Measurements from ENCODE around the gene SLC22A23.
"Not testable (repeated sequence)": the region's sequence is repeated elsewhere in the genome, so short reads cannot be mapped to it uniquely, and the experiment has no call there.

The SLC22A23 gene

DNA sequence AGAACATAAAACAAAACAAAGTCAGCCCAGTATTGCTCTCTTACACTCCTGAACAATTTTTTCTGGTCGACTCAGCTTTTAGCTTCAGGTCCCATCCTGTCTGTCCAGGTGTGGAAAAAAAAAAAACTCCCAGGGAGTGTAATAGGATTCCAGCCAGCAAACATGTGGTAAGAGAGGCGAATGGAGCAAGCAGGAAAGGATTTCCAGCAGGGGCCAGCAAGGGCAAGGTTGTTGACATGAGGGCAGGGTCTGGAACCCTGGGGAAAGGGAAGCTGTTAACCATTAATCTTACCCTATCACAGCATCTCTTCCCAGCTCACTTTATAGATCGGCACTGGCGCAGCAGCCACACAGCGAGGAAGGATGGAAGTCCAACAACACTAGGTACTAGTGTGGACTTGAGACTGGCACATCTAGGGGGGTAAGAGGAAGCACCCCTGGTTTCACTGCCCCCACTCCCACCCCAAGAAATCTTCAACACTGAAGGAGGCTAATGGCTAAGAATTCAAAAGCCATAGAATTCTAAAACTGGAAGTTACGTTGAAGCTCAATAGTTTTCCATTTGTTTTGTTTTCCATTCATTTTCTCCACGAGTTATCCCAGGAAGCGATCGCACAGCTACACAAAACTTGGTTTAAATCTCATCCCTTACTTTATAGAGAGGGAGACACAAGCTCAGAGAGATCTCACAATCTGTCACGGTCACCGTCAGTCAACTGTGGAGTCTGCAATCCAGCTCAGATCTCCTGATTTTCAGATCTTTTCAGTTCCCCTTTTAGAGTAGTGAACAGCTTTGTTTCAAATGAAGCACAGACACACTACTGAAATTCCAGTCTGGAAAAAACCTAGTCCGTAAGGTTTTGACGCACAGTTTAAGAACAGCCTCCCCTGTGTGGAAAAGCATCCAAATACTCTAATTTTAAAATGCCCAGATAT lies 53.3 kb downstream of the SLC22A23 start:
- no peak for DNase-seq

GRCh38 chr6:3402310-3403237 lies 54.3 kb downstream of the SLC22A23 start:
- DNase-seq = no peak

DNA sequence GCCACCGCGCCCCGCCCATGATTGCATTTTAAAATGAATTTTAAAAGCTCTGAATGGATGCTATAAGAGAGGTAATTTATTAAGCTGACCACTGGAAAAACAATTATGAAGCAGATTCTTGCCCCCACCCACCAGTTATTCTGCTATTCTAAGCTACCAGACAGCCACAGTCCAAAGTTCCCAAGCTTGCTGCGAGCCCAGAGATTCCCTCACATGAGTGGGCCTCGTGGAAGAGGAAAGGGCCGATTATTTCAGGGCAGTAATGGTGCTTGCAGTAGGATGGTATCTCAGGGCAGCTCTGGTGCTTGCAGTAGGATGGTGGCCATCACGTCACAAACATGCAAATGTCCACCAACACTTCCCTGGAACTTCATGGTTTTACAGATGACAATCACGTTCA lies 56.7 kb downstream of the SLC22A23 start:
- no peak for DNase-seq

DNA sequence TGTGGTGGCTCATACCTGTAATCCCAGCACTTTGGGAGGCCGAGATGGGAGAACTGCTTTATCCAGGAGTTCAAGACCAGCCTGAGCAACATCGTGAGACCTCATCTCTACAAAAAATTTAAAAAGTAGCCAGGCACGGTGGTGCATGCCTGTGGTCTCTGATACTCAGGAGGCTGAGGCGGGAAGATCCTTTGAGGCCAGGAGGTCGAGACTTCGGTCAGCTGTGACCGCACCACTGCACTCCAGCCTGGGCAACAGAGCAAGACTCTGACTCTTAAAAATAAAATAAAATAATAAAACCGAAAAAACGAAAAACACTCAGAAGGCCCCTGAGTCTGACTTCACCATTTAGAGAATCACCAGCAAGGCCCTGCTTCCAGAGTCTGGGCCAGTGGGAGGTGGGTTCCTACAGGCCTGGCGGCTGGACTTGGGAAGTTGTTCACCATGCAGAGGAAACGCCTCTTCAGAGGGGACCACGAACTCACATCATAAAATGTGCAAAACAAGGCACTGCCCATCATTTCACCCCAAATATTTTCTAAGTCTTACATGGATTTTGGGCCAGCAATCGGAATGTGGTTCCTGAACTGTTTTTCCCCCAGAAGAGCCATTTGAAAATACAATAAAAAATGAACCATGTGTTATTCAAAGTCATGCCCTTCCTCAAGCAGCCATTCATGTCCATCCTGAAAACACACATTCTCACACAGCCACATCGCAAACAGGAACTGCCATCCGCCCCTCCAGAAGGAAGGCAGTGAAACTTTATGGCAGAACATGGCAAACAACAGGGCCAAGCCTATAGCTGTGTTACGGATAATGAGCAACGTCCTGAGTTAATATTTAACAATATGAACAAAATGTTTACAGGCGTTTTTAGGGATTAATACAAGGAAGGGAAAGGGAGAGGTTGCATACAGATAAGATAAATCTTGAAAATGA lies 57.8 kb downstream of the SLC22A23 start:
- no peak for DNase-seq

DNA sequence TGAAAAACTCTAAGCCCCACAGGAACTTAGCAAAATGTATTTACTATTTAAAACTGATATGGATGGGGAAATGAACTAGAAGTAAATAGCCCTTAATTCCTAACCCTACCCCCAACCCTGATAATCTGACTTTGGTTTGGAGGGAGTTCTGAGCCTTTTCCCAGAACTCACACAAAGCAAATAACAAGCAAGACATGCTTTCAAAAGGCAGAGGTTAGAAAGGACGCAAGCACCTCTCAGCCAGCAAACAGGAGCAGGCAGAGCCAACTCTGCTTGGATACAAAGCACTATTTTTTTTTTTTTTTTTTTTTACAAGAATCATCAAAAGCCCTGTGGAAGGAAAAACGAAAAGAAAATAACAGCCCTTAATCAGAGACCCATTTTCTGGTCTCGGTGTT lies 58.7 kb downstream of the SLC22A23 start:
- no peak for DNase-seq

GRCh38 chr6:3397229-3398164 lies 59.4 kb downstream of the SLC22A23 start:
- no peak for DNase-seq

DNA sequence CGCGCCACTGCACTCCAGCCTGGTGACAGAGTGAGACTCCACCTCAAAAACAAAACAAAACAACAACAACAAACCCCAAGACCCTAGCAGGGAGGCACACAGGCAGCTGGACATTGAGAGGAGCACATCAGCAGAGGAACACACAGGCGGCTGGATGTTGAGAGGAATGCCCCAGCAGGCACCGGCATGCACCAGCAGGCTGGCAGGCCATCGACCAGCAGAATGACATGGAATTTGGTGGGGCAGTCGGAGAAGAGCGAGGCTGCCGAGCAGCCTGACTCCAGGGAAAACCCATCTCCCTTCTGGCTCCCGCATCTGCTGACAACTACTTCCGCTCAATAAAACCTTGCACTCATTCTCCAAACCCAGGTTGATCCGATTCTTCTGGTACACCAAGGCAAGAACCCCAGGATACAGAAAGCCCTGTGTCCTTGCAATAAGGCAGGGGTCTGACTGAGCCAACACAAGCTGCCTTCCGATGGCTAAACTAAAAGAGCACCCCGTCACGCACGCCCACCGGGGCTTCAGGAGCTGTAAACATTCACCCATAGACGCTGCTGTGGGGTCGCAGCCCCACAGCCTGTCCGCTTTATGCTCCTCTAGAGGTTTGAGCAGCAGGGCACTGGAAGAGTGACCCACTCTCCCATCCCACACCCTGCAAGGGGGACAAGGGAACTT lies 60.2 kb downstream of the SLC22A23 start:
- no peak for DNase-seq

DNA sequence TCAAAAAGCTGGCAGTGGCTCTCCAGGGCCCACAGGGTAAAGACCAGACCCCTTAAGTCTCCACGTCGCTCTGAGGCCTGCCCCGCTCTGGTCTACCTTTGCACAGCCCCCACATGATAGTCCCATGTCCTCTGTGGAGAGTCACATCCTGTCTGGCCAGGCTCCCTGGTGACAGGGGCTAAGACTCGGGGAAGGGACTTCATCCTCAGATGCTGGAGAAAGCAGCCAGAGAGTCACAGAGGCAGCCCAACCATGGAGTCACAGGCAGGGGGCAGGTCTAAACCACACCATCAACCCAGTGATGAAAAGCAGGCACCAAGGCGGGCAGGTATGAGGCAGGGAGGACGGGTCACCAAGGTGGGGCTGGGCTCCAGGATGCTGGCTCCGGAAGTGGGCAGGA lies 62.2 kb downstream of the SLC22A23 start:
- no peak for DNase-seq

GRCh38 chr6:3393836-3394202 lies 63.0 kb downstream of the SLC22A23 start:
- DNase-seq = no peak

DNA sequence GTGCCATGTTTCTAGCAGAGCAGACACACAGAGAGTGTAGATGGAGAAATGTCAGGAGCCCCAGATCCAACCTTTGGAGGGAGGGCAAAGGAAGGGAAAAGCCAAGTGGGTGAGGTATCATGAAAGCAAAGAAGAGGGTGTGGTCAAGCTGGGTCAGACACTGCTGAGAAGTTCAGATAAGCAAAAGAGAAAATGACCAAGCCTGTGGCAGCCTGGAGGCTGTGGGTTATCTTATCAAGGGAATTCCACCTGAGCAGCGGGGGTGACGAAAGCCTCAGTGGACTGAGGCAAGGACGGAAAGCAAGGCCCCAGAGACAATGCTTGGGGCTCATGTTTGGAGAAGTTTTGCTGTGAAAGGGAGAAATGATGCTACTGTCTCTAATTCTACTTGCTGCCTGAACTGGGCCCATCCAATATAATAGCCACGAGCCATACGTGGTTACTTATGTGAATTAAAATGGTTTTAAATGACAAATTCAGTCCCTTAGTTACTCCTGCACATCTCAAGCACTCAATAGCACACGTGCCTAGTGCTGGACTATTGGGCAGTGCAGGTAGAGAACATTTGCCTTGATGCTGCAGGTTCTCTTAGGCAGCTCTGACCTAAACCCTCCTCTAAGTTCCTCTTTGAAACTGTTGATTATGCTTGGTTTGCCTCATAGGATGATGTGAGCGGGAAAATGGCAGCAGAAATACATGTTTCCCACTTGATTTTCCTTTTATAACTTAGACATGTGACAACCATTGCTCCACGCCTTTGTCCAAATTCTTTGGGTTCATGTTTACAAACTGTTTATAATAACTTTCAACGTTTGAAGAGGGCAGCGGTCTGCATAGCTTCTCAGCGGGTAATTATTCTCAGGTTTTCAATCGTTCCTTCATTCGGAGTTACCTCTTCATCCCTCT lies 63.7 kb downstream of the SLC22A23 start:
- no peak for DNase-seq

DNA sequence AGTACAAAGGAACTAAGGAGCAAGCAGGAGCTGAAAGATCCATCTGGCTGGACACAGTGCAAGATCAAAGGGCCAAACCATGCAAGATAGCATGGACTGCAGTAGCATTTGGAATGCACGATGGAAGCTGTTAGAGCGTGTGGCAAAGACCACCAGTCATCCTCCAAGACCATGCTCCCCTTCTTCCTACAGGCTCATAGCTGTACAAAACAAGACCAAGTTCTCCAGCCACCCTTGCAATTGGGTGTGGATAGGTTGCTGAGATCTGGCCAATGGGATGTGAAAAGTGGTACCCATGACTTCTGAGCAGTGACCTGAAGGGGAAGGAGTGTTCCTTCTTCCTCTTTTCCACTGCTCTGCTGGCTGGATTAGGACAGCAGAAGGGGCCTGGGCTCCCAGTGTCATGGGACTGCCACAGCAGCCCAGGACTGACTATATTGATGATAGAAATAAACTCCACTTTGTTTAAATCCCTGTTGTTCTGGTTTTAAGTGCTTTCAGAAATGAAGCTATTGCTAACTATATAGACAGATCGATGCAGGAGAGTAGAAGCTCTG lies 64.9 kb downstream of the SLC22A23 start:
- DNase-seq = no peak

DNA sequence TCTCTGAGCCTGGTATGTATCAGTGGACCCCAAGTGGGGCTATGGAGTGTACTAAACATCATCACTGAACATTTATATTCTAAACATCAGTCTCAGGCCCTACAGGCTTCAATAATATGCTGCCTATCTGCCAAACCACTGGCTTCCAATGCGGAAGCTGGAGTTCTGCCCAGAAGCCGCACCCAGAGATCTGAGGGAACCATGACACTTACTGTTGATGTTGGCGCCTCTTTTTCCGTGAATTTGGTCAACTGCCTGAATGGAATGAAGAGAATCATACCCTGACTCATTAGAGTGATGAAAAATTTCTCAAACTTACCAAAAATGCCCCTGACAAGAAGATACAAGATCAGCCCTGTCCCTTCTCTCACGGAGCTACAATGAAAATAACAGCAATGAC lies 66.2 kb downstream of the SLC22A23 start:
- no peak for DNase-seq

DNA sequence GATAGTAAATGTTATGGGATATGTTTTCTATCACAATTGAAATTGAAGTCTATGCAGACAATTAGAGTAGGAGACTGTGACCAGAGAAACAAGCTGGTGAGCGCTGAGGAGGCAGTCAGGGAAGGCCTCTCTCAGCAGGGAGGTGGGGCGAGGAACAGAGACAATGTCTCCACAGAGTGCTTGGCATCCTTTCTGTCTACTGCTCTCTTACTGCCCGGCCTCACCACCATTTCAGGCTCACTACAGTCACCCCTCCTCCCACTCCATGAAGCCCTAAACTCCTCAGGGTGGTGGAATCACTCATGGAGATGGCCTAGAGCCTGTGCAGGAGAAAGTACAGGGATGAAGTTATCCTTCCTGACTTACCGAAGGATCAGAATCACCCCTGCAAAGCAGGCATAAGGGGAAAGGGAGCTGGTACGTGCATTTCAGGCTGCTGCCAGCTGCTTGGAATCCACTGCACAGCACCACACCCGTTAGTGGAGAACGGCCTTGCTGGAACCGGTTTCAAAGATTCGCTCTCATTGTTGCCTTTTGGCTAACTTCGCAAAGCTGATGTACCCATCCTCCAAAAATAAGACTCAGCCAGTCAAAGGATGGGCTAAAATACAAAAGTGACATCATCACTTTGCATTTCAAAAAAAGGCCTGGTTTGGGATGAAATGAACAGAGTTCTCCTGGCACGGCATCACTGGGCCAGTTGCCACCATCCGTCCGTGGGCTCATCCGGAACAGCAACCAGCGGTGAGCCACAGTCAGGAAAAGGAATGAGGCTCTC lies 67.3 kb downstream of the SLC22A23 start:
- DNase-seq = no peak

- peak in 1 of 2 donors; percentile 37 for DNase-seq
Measured at GRCh38 chr6:3388786-3389185, 68.1 kb downstream of the SLC22A23 start.

GRCh38 chr6:3386374-3386857 lies 70.4 kb downstream of the SLC22A23 start:
- no peak for DNase-seq

GRCh38 chr6:3385660-3386151 lies 71.1 kb downstream of the SLC22A23 start:
- no peak for DNase-seq

DNA sequence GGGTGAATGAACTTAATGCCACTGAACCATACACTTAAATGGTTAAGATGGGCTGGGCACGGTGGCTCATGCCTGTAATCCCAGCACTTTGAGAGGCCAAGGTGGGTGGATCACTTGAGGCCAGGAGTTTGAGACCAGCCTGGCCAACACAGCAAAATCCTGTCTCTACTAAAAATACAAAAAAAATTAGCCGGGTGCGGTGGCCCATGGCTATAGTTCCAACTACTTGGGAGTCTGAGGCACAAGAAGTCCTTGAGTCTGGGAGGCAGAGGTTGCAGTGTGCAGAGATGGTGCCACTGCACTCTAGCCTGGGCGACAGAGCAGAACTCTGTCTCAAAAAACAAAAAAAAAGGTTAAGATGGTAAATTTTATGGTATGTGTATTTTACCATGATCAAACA lies 71.7 kb downstream of the SLC22A23 start:
- DNase-seq = not testable (repeated sequence)

Measured in CD4-positive, alpha-beta T cell treated with Interleukin-1 beta for 1 hour (primary cell).